ENCODE results near the gene PAPPA.

GRCh38 chr9:116123171-116123570 lies 30.4 kb upstream of the PAPPA start:
- TF ChIP-seq POLR2A (IDR thresholded peaks at IDR 0.05; ENCODE audit: extremely low read depth, insufficient read length) (no peak), MAX (IDR thresholded peaks at IDR 0.05; ENCODE audit: low read depth, low read length) (no peak), CTCF (IDR thresholded peaks at IDR 0.05; ENCODE audit: low read depth, low read length) (no peak)
